Breast epithelium (tissue), 3 donors: Measurements from ENCODE around the gene CACNA2D4.

ENCODE experiments used
- POLR2A ChIP-seq: fragments of 450-650 bp; IDR thresholded peaks from one replicate; pipeline ENCODE4 v1.6.1; 2016; ENCODE audit warnings: antibody characterized with exemption, mild to moderate bottlenecking, moderate library complexity
- TF ChIP-seq, protein P1 (sequence below), 3 donors: fragments of 450-650 bp; IDR thresholded peaks; one replicate each; pipeline ENCODE4 v1.5.1; 2016 to 2017; ENCODE audit warnings: antibody characterized with exemption in 3 of 3, mild to moderate bottlenecking in 3 of 3, moderate library complexity in 3 of 3

DNA sequence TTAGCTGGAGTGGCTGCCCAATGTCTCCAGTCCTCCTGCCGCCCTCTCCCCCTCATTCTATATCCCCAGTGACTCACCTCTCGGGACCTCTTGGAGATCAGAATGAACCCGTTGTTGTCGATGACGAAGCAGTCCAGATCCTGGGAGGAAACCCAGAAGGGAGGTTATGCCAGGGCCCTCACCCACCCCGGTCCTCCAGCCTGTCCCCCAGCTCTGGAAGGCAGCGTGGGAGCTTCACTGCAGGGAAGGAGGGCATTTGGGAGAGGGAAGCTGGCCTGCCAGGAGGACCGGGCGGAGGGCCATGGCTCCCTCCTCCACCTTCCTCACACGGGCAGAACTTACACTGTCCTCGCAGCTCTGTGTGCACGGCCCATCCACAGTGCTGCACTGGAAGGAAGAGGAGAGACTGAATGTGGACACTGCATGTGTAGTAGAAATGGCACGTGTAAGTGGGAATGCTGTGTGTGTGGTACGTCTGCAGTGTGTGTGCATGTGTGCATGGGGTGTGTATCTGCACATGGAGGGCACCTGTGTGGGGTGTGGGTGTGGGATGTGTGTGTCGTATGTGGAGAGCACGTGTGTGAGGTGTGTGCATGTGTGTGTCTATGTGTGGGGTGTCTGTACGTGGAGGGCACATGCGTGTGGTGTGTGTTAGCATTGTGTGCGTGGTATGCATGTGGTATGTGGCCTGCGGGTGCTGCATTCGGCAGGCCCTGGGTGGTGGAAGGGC is 108.1 kb downstream of the CACNA2D4 start:
- TF ChIP-seq, protein P1, sequence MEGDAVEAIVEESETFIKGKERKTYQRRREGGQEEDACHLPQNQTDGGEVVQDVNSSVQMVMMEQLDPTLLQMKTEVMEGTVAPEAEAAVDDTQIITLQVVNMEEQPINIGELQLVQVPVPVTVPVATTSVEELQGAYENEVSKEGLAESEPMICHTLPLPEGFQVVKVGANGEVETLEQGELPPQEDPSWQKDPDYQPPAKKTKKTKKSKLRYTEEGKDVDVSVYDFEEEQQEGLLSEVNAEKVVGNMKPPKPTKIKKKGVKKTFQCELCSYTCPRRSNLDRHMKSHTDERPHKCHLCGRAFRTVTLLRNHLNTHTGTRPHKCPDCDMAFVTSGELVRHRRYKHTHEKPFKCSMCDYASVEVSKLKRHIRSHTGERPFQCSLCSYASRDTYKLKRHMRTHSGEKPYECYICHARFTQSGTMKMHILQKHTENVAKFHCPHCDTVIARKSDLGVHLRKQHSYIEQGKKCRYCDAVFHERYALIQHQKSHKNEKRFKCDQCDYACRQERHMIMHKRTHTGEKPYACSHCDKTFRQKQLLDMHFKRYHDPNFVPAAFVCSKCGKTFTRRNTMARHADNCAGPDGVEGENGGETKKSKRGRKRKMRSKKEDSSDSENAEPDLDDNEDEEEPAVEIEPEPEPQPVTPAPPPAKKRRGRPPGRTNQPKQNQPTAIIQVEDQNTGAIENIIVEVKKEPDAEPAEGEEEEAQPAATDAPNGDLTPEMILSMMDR (IDR thresholded peaks at IDR 0.05), result no peak
- no peak for TF ChIP-seq POLR2A
